Heart left ventricle (tissue), 16 donors: ENCODE data around the gene DTX2. TPM values are rescaled to one million over a fixed set of nuclear protein-coding genes. Genes with fewer than 3 reads are reported as not detected.
"Not testable (repeated sequence)": the region's sequence is repeated elsewhere in the genome, so short reads cannot be mapped to it uniquely, and the experiment has no call there.

ENCODE experiments used
- ATAC-seq, 4 donors: fragments of 200-7000 bp; cut with Tn5 transposase; one replicate each; pipeline ENCODE4 v1.9.1; 2020 to 2022; ENCODE audit warnings: moderate library complexity in 4 of 4, mild to moderate bottlenecking in 3 of 4, moderate number of reproducible peaks in 1 of 4
- DNase-seq, 5 donors: peaks; one replicate each; pipeline ENCODE4 v3.0.0-alpha.2; 2020
- H3K27ac ChIP-seq, 12 donors: fragments of 200-600 bp; sonication (generic) in 4 of 12; one replicate each; pipeline versions ENCODE4 v1.5.0 to v1.8.0; 2016 to 2022; ENCODE audit warnings: mild to moderate bottlenecking in 2 of 12
- H3K27me3 ChIP-seq, 9 donors: fragments of 200-600 bp; sonication (generic) in 2 of 9; one replicate each; pipeline versions ENCODE4 v1.5.1 to v1.8.0; 2016 to 2022; ENCODE audit warnings: mild to moderate bottlenecking in 3 of 9
- H3K36me3 ChIP-seq, 9 donors: fragments of 200-600 bp; sonication (generic) in 2 of 9; one replicate each; pipeline versions ENCODE4 v1.5.0 to v1.8.0; 2018 to 2022; ENCODE audit warnings: mild to moderate bottlenecking in 2 of 9
- H3K4me1 ChIP-seq, 12 donors: fragments of 200-600 bp; sonication (generic) in 4 of 12; one replicate each; pipeline versions ENCODE4 v1.5.0 to v1.8.0; 2016 to 2022; ENCODE audit warnings: mild to moderate bottlenecking in 3 of 12
- H3K4me3 ChIP-seq, 12 donors: fragments of 200-600 bp; sonication (generic) in 4 of 12; one replicate each; pipeline versions ENCODE4 v1.5.0 to v1.8.0; 2017 to 2022; ENCODE audit warnings: mild to moderate bottlenecking in 9 of 12, moderate library complexity in 4 of 12
- H3K9me3 ChIP-seq, 12 donors: fragments of 200-600 bp; sonication (generic) in 4 of 12; one replicate each; pipeline versions ENCODE4 v1.5.0 to v1.8.0; 2016 to 2022; ENCODE audit warnings: mild to moderate bottlenecking in 1 of 12
- CTCF ChIP-seq, 12 donors: fragments of 200-600 bp; sonication (generic) in 4 of 12; IDR thresholded peaks; one replicate each; pipeline versions ENCODE4 v1.5.0 to v1.8.0; 2018 to 2022; ENCODE audit warnings: antibody characterized with exemption in 12 of 12, mild to moderate bottlenecking in 5 of 12
- POLR2A ChIP-seq, 2 donors: fragments of 450-650 bp; IDR thresholded peaks; one replicate each; pipeline ENCODE4 v1.6.1; 2017; ENCODE audit warnings: antibody characterized with exemption in 2 of 2, mild to moderate bottlenecking in 2 of 2, moderate library complexity in 2 of 2
- WGBS, 4 donors: extraction: QIAGEN DNeasy Blood & Tissue Kit in 2 of 4; methylation state at CpG; one replicate each; pipeline versions ENCODE4 v1.1.5 to v1.1.7; 2013 to 2018; 5-methylcytosine and 5-hydroxymethylcytosine counted together
- intact Hi-C, 10 donors: fragments of 100-400 bp; cut with DNase I; formaldehyde crosslinking; loops; one replicate each; pipeline versions ENCODE4 v1.11.1 to v1.14.2; 2022
- polyA plus RNA-seq, 2 donors: library from polyadenylated mRNA; stranded (reverse); fragments of 200-250 nt; gene quantifications; one replicate each; pipeline ENCODE4 v1.2.3, GENCODE V29; 2013
- total RNA-seq, 9 donors: library from RNA; depleted of rRNA in 2 of 9; stranded (reverse); fragments of >200 nt in 2 of 9; fragmentation: NEBNext Ultra II Directional in 3 of 9; extraction: Animal tissue kit (Norgen Biotek cat#: 25700) in 3 of 9; gene quantifications; one replicate each; pipeline versions ENCODE4 v1.1.0 to v1.2.4, GENCODE V29; 2016 to 2023
- donor health status: ischemic (EF 13 %, LVEDD 7.1; RV severe dilation, severe dysfunction).
- donor health status: healthy with polysubstance abuse.
- donor health status: DM: no; HTN: yes; CAD: no.
- donor health status: DM: no; HTN: no; CAD: no.
- donor health status: ischemic (EF 25% LVEDD 6.9; RV normal size, moderate dysfunction).
- donor health status: ischemic (EF 25% LVEDD 5.7; RV mildly dilated, moderate dysfunction).
- donor health status: healthy.
- donor health status: DM: yes; HTN: yes; CAD: no.
- donor health status: ischemic (EF 35%, LVEDD 5.7; RV mildly dilated, moderate dysfunction).
- donor health status: nonischemic (EF 11% LVEDD 7.7; RV severe dilation, severe dysfunction).
- donor health status: DM: yes; HTN: yes; CAD: no.
- donor health status: PGD.
- donor health status: ischemic (EF 29% LVEDD 5.4; RV normal size, mild dysfunction).
- donor health status: nonischemic (EF 23%, LVEDD 6.1; RV moderate dilation, normal function).

The DTX2 gene
- total and polyA plus RNA-seq, 11 donors: 6.2 to 23.0 (median 13.8) TPM

GRCh38 chr7:76513817-76514799 is 52.6 kb downstream of the DTX2 start:
- H3K27me3 ChIP-seq: no peaks in the 10 kb centered on the region
- H3K27ac ChIP-seq: no peak overlapping the region
- no peak for ATAC-seq
- H3K4me3 ChIP-seq: no peak overlapping the region
- TF ChIP-seq CTCF (IDR thresholded peaks at IDR 0.05) (no peak), POLR2A (IDR thresholded peaks at IDR 0.05) (no peak)
- H3K36me3 ChIP-seq: no peaks in the 10 kb centered on the region
- intact Hi-C loops: no loop called here
- H3K4me1 ChIP-seq: peaks cover 0 to 10% (median 4%) of the 10 kb centered on the region in 12 donors
- 88 to 94% (median 89%) methylated on average over 24 to 29 of the region's 29 CpGs for WGBS, 4 donors
- H3K9me3 ChIP-seq: no peaks in the 10 kb centered on the region
- peak in 2 of 5 donors; percentile 5 to 20 for DNase-seq

- DNase-seq: peak in 2 of 5 donors; percentile 7 to 22
Measured at GRCh38 chr7:76514926-76515771, 53.6 kb downstream of the DTX2 start.

GRCh38 chr7:76515999-76516443 is 54.5 kb downstream of the DTX2 start:
- Histone ChIP-seq H3K36me3 (no peaks in the 10 kb centered on the region), H3K27me3 (no peaks in the 10 kb centered on the region), H3K4me1 (peaks cover 0 to 9% (median 4%) of the 10 kb centered on the region in 12 donors), H3K27ac (no peak overlapping the region), H3K9me3 (no peaks in the 10 kb centered on the region), H3K4me3 (no peak overlapping the region)
- intact Hi-C loops: no loop called here
- peak in 1 of 4 donors; percentile 35 for ATAC-seq
- TF ChIP-seq CTCF (IDR thresholded peaks at IDR 0.05) (peak in 5 of 12 donors; percentile 58 to 94 (median 78)), POLR2A (IDR thresholded peaks at IDR 0.05) (no peak)
- DNase-seq: peak in 1 of 5 donors; percentile 64
- WGBS, 4 donors: 9 to 11% methylated on average over 32 of the region's 32 CpGs; no CpG with 5 or more reads in 2 of the 4 donors

More at GRCh38 chr7:76514926-76515771, 53.6 kb downstream of the DTX2 start:
- intact Hi-C loops: no loop called here
- Histone ChIP-seq H3K27ac (no peak overlapping the region), H3K9me3 (no peaks in the 10 kb centered on the region), H3K4me1 (peaks cover 0 to 10% (median 4%) of the 10 kb centered on the region in 12 donors), H3K4me3 (no peak overlapping the region), H3K36me3 (no peaks in the 10 kb centered on the region), H3K27me3 (no peaks in the 10 kb centered on the region)
- TF ChIP-seq CTCF (IDR thresholded peaks at IDR 0.05) (no peak), POLR2A (IDR thresholded peaks at IDR 0.05) (no peak)
- ATAC-seq: no peak
- 80 to 93% (median 85%) methylated on average over 5 to 16 of the region's 16 CpGs for whole genome bisulfite sequencing, 4 donors

GRCh38 chr7:76516932-76517331 is 55.4 kb downstream of the DTX2 start:
- H3K27ac ChIP-seq, H3K4me3 ChIP-seq, ATAC-seq, H3K27me3 ChIP-seq, H3K36me3 ChIP-seq, intact Hi-C loops, DNase-seq, H3K9me3 ChIP-seq, H3K4me1 ChIP-seq: not testable (repeated sequence)
- 96% methylated on average over 6 of the region's 6 CpGs; no CpG with 5 or more reads in 2 of the 4 donors for WGBS, 4 donors

- H3K27ac ChIP-seq, intact Hi-C loops, ATAC-seq, DNase-seq, H3K4me1 ChIP-seq, H3K36me3 ChIP-seq, H3K27me3 ChIP-seq, H3K4me3 ChIP-seq, H3K9me3 ChIP-seq: not testable (repeated sequence)
- 91 to 94% methylated on average over 2 of the region's 4 CpGs; no CpG with 5 or more reads in 2 of the 4 donors for WGBS, 4 donors
Measured at GRCh38 chr7:76526183-76526582, 64.7 kb downstream of the DTX2 start.

GRCh38 chr7:76531643-76532042 is 70.1 kb downstream of the DTX2 start:
- 83 to 90% (median 84%) methylated on average over 2 of the region's 2 CpGs; no CpG with 5 or more reads in 1 of the 4 donors for WGBS, 4 donors

GRCh38 chr7:76543197-76543596 is 81.7 kb downstream of the DTX2 start, which contains the start of gene SPDYE16:
Gene SPDYE16, minus strand, starts transcription at chr7:76543297. Its CDS starts 1,838 bp downstream, at chr7:76541459.
- intact Hi-C loops: not testable (repeated sequence)

More at GRCh38 chr7:76531643-76532042, 70.1 kb downstream of the DTX2 start:
- H3K27ac ChIP-seq, H3K36me3 ChIP-seq, H3K9me3 ChIP-seq, DNase-seq, H3K4me3 ChIP-seq, H3K27me3 ChIP-seq, ATAC-seq, intact Hi-C loops, H3K4me1 ChIP-seq: not testable (repeated sequence)

More at GRCh38 chr7:76543197-76543596, 81.7 kb downstream of the DTX2 start, which contains the start of gene SPDYE16:
- DNase-seq, H3K36me3 ChIP-seq, H3K27ac ChIP-seq, H3K9me3 ChIP-seq, H3K4me3 ChIP-seq, H3K27me3 ChIP-seq, ATAC-seq, H3K4me1 ChIP-seq: not testable (repeated sequence)
- no CpG with 5 or more reads among the region's 8 CpGs for WGBS, 4 donors
